ENCODE results near the gene TNN.

DNA sequence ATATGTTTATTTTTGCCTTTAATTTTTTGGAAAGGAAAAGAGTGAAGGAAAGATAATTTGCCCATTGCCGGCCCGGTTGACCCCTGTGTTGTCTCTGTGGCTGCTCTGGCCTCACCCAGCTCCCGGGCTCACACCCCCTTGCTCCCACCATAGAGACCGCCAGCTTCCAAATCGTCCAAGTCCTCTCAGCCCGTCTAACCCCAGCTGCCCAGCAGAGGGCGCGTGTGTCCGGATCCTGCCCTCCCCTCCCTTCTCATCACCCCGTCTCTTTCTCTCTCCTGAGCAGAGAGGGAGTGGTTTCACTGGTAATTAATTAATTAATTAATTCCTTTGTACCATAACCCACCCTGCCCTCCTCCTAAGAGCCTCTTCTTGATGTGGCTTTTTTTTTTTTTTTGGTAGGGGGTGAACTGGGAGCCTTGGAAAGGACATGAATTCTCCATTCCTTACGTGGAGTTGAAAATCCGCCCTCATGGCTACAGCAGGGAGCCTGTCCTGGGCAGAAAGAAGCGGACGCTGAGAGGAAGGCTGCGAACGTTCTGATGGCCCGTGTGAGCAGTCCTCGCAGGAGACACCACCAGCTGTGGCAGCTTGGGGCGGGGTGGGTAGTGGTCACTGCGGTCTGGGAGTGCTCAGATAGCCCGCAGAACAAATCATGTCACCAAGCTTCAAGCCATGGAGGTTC is 79.0 kb downstream of the TNN start:
- TF ChIP-seq GATA2 (IDR thresholded peaks at IDR 0.05; ENCODE audit: low read depth, low read length) (no peak), GATA3 (IDR thresholded peaks at IDR 0.05; ENCODE audit: low read depth, low read length) (no peak)
